ENCODE measurements around the gene LSAMP. TPM values are rescaled to one million over a fixed set of nuclear protein-coding genes. Genes with fewer than 3 reads are reported as not detected.

The LSAMP gene
- total and polyA plus RNA-seq, 9 of the 15 experiments (the other 6 are each of a cell fraction or from before 2014, with no cell fraction given) = 0.09 to 0.11 TPM; not detected in 7

- TF ChIP-seq CCNT2 (IDR thresholded peaks at IDR 0.05; ENCODE audit: borderline replicate concordance, extremely low read depth, insufficient read length, low read depth, low read length) = peak; percentile 50
- TF ChIP-seq DIDO1 (tag; IDR thresholded peaks at IDR 0.05; ENCODE audit: low read depth) = no peak
- TF ChIP-seq SMAD4 (CRISPR knock-in tag; conservative IDR thresholded peaks at IDR 0.05) = 0 out of 2 replicates have a peak, but pooled peaks have one; percentile 32
- TF ChIP-seq NFIC (IDR thresholded peaks at IDR 0.05) = peak; percentile 64
- TF ChIP-seq MYNN (IDR thresholded peaks at IDR 0.05) = no peak
- no peak for TF ChIP-seq MYNN (CRISPR knock-in tag; IDR thresholded peaks at IDR 0.05)
- TF ChIP-seq MXI1 (IDR thresholded peaks at IDR 0.05; ENCODE audit: low read depth, low read length) = no peak
- TF ChIP-seq E2F6 (IDR thresholded peaks at IDR 0.05; ENCODE audit: borderline replicate concordance in 1 of 2, extremely low read depth in 1 of 2, insufficient read depth in 1 of 2, insufficient read length in 1 of 2, low read depth in 1 of 2, low read length in 1 of 2, poor library complexity in 1 of 2, severe bottlenecking in 1 of 2) = peak in 1 of 2 experiments; percentile 26
- TF ChIP-seq TAF1 (IDR thresholded peaks at IDR 0.05; ENCODE audit: control insufficient read depth, extremely low read depth, insufficient read depth, low read length, severe bottlenecking) = peak; percentile 14
- peak; percentile 72 for TF ChIP-seq LEF1 (IDR thresholded peaks at IDR 0.05)
- peak; percentile 52; the same call in 1 of the 2 replicates for TF ChIP-seq FOXM1 (IDR thresholded peaks at IDR 0.05; ENCODE audit: low read depth)
- no peak for TF ChIP-seq FOXM1 (CRISPR knock-in tag; IDR thresholded peaks at IDR 0.05; ENCODE audit: low read depth)
- no peak for TF ChIP-seq ZKSCAN1 (IDR thresholded peaks at IDR 0.05; ENCODE audit: low read depth, low read length)
- TF ChIP-seq SRSF3 (IDR thresholded peaks at IDR 0.05; ENCODE audit: insufficient read depth, low read length) = no peak
- peak; percentile 91 for TF ChIP-seq ARID1B (IDR thresholded peaks at IDR 0.05)
- TF ChIP-seq YY1 (IDR thresholded peaks at IDR 0.05; ENCODE audit: borderline replicate concordance in 1 of 3, control insufficient read depth in 1 of 3, extremely low read depth in 1 of 3, insufficient read depth in 3 of 3, insufficient read length in 1 of 3, insufficient replicate concordance in 2 of 3, low read depth in 1 of 3, low read length in 2 of 3) = peak in 1 of 3 experiments; percentile 8
- peak; percentile 65; the same call in 1 of the 2 replicates for TF ChIP-seq SOX6 (IDR thresholded peaks at IDR 0.05)
- peak; percentile 45 to 67; a peak in 3 of 4 replicates for TF ChIP-seq TRIM24 (IDR thresholded peaks at IDR 0.05)
- peak; percentile 46; the same call in 1 of the 2 replicates for TF ChIP-seq GATA2 (CRISPR knock-in tag; IDR thresholded peaks at IDR 0.05)
- TF ChIP-seq ZNF639 (CRISPR knock-in tag; conservative IDR thresholded peaks at IDR 0.05 in 1 of 2, IDR thresholded peaks at IDR 0.05 in 1 of 2) = peak in 1 of 2 experiments; percentile 68; a peak in 1 of 4 replicates
- TF ChIP-seq L3MBTL2 (IDR thresholded peaks at IDR 0.05) = 0 out of 2 replicates have a peak, but pooled peaks have one; percentile 6
- TF ChIP-seq ZNF133 (CRISPR knock-in tag; IDR thresholded peaks at IDR 0.05) = no peak
- no peak for TF ChIP-seq NFYB (IDR thresholded peaks at IDR 0.05; ENCODE audit: extremely low read depth, insufficient read length)
- TF ChIP-seq NCOR1 (IDR thresholded peaks at IDR 0.05) = peak; percentile 79
- 0 out of 2 replicates have a peak, but pooled peaks have one; percentile 32 for TF ChIP-seq RNF2 (IDR thresholded peaks at IDR 0.05)
- peak; percentile 82 for TF ChIP-seq MTA2 (IDR thresholded peaks at IDR 0.05; ENCODE audit: low read depth)
- TF ChIP-seq SMARCA4 (IDR thresholded peaks at IDR 0.05) = peak; percentile 82
- TF ChIP-seq ZEB2 (IDR thresholded peaks at IDR 0.05) = 0 out of 2 replicates have a peak, but pooled peaks have one; percentile 20
- peak; percentile 53; the same call in 1 of the 2 replicates for TF ChIP-seq CC2D1A (IDR thresholded peaks at IDR 0.05)
- no peak for TF ChIP-seq HIVEP1 (CRISPR knock-in tag; IDR thresholded peaks at IDR 0.05)
- peak; percentile 60 for TF ChIP-seq PML (IDR thresholded peaks at IDR 0.05; ENCODE audit: low read length)
Observed at GRCh38 chr3:116039651-116039985, 405.7 kb downstream of the LSAMP start (continued).
